ENCODE results near the gene PTPN5.

- TF ChIP-seq POLR2A (IDR thresholded peaks at IDR 0.05) = no peak
- TF ChIP-seq, protein P1, sequence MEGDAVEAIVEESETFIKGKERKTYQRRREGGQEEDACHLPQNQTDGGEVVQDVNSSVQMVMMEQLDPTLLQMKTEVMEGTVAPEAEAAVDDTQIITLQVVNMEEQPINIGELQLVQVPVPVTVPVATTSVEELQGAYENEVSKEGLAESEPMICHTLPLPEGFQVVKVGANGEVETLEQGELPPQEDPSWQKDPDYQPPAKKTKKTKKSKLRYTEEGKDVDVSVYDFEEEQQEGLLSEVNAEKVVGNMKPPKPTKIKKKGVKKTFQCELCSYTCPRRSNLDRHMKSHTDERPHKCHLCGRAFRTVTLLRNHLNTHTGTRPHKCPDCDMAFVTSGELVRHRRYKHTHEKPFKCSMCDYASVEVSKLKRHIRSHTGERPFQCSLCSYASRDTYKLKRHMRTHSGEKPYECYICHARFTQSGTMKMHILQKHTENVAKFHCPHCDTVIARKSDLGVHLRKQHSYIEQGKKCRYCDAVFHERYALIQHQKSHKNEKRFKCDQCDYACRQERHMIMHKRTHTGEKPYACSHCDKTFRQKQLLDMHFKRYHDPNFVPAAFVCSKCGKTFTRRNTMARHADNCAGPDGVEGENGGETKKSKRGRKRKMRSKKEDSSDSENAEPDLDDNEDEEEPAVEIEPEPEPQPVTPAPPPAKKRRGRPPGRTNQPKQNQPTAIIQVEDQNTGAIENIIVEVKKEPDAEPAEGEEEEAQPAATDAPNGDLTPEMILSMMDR (IDR thresholded peaks at IDR 0.05 in 8 of 11, conservative IDR thresholded peaks at IDR 0.05 in 3 of 11) = no peak
Observed at GRCh38 chr11:18794956-18795355, 3.4 kb upstream of the PTPN5 start.
